Thyroid gland (tissue), 4 donors: ENCODE measurements around the gene RFX7.

ENCODE experiments used
- CTCF ChIP-seq, 6 experiments: fragments of 200-600 bp in 3 of 6; fragments of 450-650 bp in 3 of 6; sonication (generic) in 3 of 6; IDR thresholded peaks; one replicate each; pipeline ENCODE4 v1.5.1; 2016 to 2019; ENCODE audit warnings: antibody characterized with exemption in 6 of 6, mild to moderate bottlenecking in 2 of 6, inconsistent platforms in 1 of 6, moderate library complexity in 1 of 6
- POLR2A ChIP-seq, 2 donors: fragments of 450-650 bp; IDR thresholded peaks; one replicate each; pipeline ENCODE4 v1.6.1; 2017; ENCODE audit warnings: antibody characterized with exemption in 2 of 2, mild to moderate bottlenecking in 2 of 2, moderate library complexity in 1 of 2

- TF ChIP-seq CTCF (IDR thresholded peaks at IDR 0.05) = no peak
- TF ChIP-seq POLR2A (IDR thresholded peaks at IDR 0.05) = no peak
These were observed 10.1 kb downstream of the RFX7 start for GRCh38 chr15:56233549-56233948.
